OCI-M1 (cell line): ENCODE results near the gene MAN2A2.
"Not testable (repeated sequence)": the region's sequence is repeated elsewhere in the genome, so short reads cannot be mapped to it uniquely, and the experiment has no call there.

Source experiments
- DNase-seq: peaks from one replicate; lab custom pipeline; 2025; lab: John Stamatoyannopoulos, UW

Gene MAN2A2

GRCh38 chr15:90884719-90885431, 18.2 kb upstream of the MAN2A2 start:
- DNase-seq, result no peak

- DNase-seq, result peak; percentile 84
These were observed 17.4 kb upstream of the MAN2A2 start for GRCh38 chr15:90885432-90886290.

- no peak for DNase-seq
These were observed 16.8 kb upstream of the MAN2A2 start for GRCh38 chr15:90886291-90886614.

GRCh38 chr15:90887037-90887481, 16.0 kb upstream of the MAN2A2 start:
- DNase-seq, result no peak

GRCh38 chr15:90889313-90889730, 13.8 kb upstream of the MAN2A2 start:
- DNase-seq, result no peak

GRCh38 chr15:90889736-90890456, 13.2 kb upstream of the MAN2A2 start:
- no peak for DNase-seq

- DNase-seq, result no peak
These were observed 12.3 kb upstream of the MAN2A2 start for GRCh38 chr15:90890839-90891238.

GRCh38 chr15:90891346-90891949, 11.7 kb upstream of the MAN2A2 start:
- no peak for DNase-seq

- no peak for DNase-seq
These were observed 11.1 kb upstream of the MAN2A2 start for GRCh38 chr15:90892023-90892422.

- no peak for DNase-seq
These were observed 10.5 kb upstream of the MAN2A2 start for GRCh38 chr15:90892498-90893174.

- peak; percentile 72 for DNase-seq
These were observed 9.7 kb upstream of the MAN2A2 start for GRCh38 chr15:90893175-90894090.

GRCh38 chr15:90895571-90896117, 7.5 kb upstream of the MAN2A2 start:
- DNase-seq, result peak; percentile 31

GRCh38 chr15:90897131-90897655, 5.9 kb upstream of the MAN2A2 start:
- DNase-seq, result not testable (repeated sequence)

- DNase-seq, result peak; percentile 98
These were observed 1.7 kb upstream of the MAN2A2 start for GRCh38 chr15:90901175-90902039.

GRCh38 chr15:90902040-90902839, 862 bp upstream of the MAN2A2 start:
- peak; percentile 90 for DNase-seq

GRCh38 chr15:90903733-90904536, 833 bp downstream of the MAN2A2 start:
- DNase-seq, result peak; percentile 79

- no peak for DNase-seq
These were observed 1.6 kb downstream of the MAN2A2 start for GRCh38 chr15:90904746-90905145.
